K562 treated with DMSO at 1 percent for 48 hours (cell line): Measurements from ENCODE around the gene CD58. TPM values are rescaled to one million over a fixed set of nuclear protein-coding genes. Genes with fewer than 3 reads are reported as not detected.

Experiments
- total RNA-seq: library from RNA; unstranded; fragments of 300-600 nt; gene quantifications from 2 replicates; pipeline ENCODE4 v1.2.3, GENCODE V29; 2022; ENCODE audit warnings: low replicate concordance; ENCODE audit errors: extremely low read depth

Gene CD58, protein sequence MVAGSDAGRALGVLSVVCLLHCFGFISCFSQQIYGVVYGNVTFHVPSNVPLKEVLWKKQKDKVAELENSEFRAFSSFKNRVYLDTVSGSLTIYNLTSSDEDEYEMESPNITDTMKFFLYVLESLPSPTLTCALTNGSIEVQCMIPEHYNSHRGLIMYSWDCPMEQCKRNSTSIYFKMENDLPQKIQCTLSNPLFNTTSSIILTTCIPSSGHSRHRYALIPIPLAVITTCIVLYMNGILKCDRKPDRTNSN
- total RNA-seq = not detected in 2 replicates

DNA sequence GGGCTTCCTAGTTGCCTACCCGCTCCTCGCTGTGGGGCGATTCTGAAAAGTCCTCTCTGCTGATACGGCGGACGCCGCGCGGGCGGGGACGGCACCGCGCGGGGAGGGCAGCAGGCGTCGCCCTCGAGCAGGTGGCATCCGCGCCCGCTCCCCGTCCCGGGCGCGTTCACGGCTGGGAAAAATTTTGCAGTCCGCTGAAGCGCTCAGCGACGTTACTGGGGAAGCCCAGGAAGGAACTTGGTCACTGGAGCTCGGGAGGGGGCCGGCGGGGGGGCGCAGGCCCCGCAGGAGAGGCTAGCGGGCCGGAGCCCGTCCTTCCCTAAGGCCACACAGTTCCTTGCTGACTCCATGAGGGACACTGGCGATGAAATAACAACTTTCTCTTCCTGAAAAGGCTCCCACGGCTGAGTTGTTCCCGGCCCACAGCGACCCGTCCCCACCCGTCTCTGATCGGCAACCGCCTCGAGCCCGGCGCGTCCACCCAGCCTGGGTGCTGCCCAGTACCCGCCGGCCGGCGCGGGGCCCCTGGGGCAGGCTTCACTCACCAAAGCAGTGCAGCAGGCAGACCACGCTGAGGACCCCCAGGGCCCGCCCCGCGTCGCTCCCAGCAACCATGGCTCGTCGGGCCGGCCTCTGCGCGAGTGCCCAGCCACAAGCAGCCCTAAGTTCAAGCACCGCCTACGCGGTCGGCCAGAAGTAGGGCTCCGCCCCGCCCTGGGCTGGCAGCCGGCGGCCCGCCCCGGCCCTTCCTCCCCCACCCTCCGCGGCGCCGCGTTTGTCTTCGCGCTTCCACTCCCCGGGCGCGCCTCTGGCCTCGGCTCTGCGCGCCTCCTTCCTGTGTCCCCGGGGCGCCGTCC lies at the start of gene CD58:
Gene CD58, minus strand, starts transcription at position 669 of the 857 bp plus-strand sequence. Its CDS starts 54 bp downstream, at position 615.

Other genes starting within 250 kb of the CD58 start
- gene ATP1A1, start 197.8 kb downstream of the CD58 start, total RNA-seq = 200 and 351 TPM in 2 replicates
- gene IGSF3, start 96.7 kb upstream of the CD58 start, total RNA-seq = not detected in 2 replicates
- gene CD2, start 183.4 kb upstream of the CD58 start, total RNA-seq = not detected in 2 replicates